Measurements from ENCODE around the gene RIN3. TPM values are rescaled to one million over a fixed set of nuclear protein-coding genes. Genes with fewer than 3 reads are reported as not detected.

The RIN3 gene
- total RNA-seq, 1 experiment from 2014 or later, result 1.5 TPM

- no peak overlapping the region for H3K4me2 ChIP-seq (ENCODE audit: insufficient read depth, insufficient read length, low read length)
- no peaks in the 10 kb centered on the region for H3K27me3 ChIP-seq (ENCODE audit: insufficient read depth, low read length)
- TF ChIP-seq, protein P1, sequence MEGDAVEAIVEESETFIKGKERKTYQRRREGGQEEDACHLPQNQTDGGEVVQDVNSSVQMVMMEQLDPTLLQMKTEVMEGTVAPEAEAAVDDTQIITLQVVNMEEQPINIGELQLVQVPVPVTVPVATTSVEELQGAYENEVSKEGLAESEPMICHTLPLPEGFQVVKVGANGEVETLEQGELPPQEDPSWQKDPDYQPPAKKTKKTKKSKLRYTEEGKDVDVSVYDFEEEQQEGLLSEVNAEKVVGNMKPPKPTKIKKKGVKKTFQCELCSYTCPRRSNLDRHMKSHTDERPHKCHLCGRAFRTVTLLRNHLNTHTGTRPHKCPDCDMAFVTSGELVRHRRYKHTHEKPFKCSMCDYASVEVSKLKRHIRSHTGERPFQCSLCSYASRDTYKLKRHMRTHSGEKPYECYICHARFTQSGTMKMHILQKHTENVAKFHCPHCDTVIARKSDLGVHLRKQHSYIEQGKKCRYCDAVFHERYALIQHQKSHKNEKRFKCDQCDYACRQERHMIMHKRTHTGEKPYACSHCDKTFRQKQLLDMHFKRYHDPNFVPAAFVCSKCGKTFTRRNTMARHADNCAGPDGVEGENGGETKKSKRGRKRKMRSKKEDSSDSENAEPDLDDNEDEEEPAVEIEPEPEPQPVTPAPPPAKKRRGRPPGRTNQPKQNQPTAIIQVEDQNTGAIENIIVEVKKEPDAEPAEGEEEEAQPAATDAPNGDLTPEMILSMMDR (conservative IDR thresholded peaks at IDR 0.05), result no peak
- no peak overlapping the region for H3K4ac ChIP-seq (ENCODE audit: low read depth, low read length)
- no peak overlapping the region for H3K4me3 Mint-ChIP-seq
- no peak overlapping the region for H3K14ac ChIP-seq (ENCODE audit: insufficient read depth, low read length)
- no peaks in the 10 kb centered on the region for H3K9me3 Mint-ChIP-seq
- no peak overlapping the region for H3K27ac ChIP-seq (ENCODE audit: insufficient read length, low read depth, low read length)
- H2BK120ac ChIP-seq (ENCODE audit: low read depth, low read length, poor library complexity, severe bottlenecking), result no peak overlapping the region
- H3K9me3 ChIP-seq (ENCODE audit: control insufficient read depth, low read depth, low read length), result no peaks in the 10 kb centered on the region
- peaks cover 7% of the 10 kb centered on the region for H3K27me3 Mint-ChIP-seq (ENCODE audit: low read depth)
- H4K91ac ChIP-seq (ENCODE audit: insufficient read length, low read depth, low read length), result no peak overlapping the region
- H3K27ac Mint-ChIP-seq, result no peak overlapping the region
- H3K36me3 Mint-ChIP-seq (ENCODE audit: insufficient read depth in 1 of 3, low read depth in 3 of 3), result no peaks in the 10 kb centered on the region
- no peak overlapping the region for H2BK15ac ChIP-seq (ENCODE audit: low read depth, low read length)
- H3K79me1 ChIP-seq (ENCODE audit: insufficient read depth, low read depth, low read length, poor library complexity, severe bottlenecking), result no peaks in the 10 kb centered on the region
- H2AFZ ChIP-seq (ENCODE audit: low read length), result no peak overlapping the region
- H3K9ac ChIP-seq (ENCODE audit: extremely low read depth, insufficient read length, low read length), result no peak overlapping the region
- H3K4me1 ChIP-seq (ENCODE audit: insufficient read depth, low read length), result no peaks in the 10 kb centered on the region; the same call in 1 of the 2 replicates
- WGBS (ENCODE audit: extremely low coverage, insufficient read length, low lambda C conversion rate), result no CpG with 5 or more reads among the region's 4 CpGs
- no peak overlapping the region for H2AK5ac ChIP-seq (ENCODE audit: insufficient read length, low read length)
- H4K20me1 ChIP-seq (ENCODE audit: control insufficient read depth, insufficient read depth, insufficient read length), result no peaks in the 10 kb centered on the region
- no peaks in the 10 kb centered on the region for H3K23me2 ChIP-seq (ENCODE audit: insufficient read length, low read depth, low read length, poor library complexity, severe bottlenecking)
- no peaks in the 10 kb centered on the region for H3K79me2 ChIP-seq (ENCODE audit: insufficient read depth, low read length)
- no peak overlapping the region for H3T11ph ChIP-seq (ENCODE audit: low read length)
- H2BK12ac ChIP-seq (ENCODE audit: insufficient read length, low read depth, low read length), result no peak overlapping the region
- peaks cover 14 to 15% of the 10 kb centered on the region in 2 experiments for H3K4me1 Mint-ChIP-seq
- H3K18ac ChIP-seq (ENCODE audit: insufficient read length, low read depth, low read length), result no peak overlapping the region
- DNase-seq, result no peak
- no peak overlapping the region for H3K56ac ChIP-seq (ENCODE audit: insufficient read length, low read depth, low read length)
- H4K8ac ChIP-seq (replicated peaks; ENCODE audit: insufficient read length, low read depth, low read length), result no peak overlapping the region
- H3K23ac ChIP-seq (ENCODE audit: insufficient read length, low read depth, low read length), result no peak overlapping the region
- no peak overlapping the region for H2BK20ac ChIP-seq (ENCODE audit: low read depth, low read length, poor library complexity, severe bottlenecking)
- no peak overlapping the region for H2BK5ac ChIP-seq (ENCODE audit: insufficient read length, low read length)
- no peak overlapping the region for H4K5ac ChIP-seq (ENCODE audit: insufficient read length, low read depth, low read length)
These were observed 19.1 kb upstream of the RIN3 start for GRCh38 chr14:92494512-92494911.
